NCI-H187 treated with DMSO at 0.1 percent for 48 hours (cell line): ENCODE results near the gene CC2D2B.
"Not testable (repeated sequence)": the region's sequence is repeated elsewhere in the genome, so short reads cannot be mapped to it uniquely, and the experiment has no call there.

Source experiments
- DNase-seq: peaks from one replicate; lab custom pipeline; 2025; lab: John Stamatoyannopoulos, UW

CC2D2B gene, protein sequence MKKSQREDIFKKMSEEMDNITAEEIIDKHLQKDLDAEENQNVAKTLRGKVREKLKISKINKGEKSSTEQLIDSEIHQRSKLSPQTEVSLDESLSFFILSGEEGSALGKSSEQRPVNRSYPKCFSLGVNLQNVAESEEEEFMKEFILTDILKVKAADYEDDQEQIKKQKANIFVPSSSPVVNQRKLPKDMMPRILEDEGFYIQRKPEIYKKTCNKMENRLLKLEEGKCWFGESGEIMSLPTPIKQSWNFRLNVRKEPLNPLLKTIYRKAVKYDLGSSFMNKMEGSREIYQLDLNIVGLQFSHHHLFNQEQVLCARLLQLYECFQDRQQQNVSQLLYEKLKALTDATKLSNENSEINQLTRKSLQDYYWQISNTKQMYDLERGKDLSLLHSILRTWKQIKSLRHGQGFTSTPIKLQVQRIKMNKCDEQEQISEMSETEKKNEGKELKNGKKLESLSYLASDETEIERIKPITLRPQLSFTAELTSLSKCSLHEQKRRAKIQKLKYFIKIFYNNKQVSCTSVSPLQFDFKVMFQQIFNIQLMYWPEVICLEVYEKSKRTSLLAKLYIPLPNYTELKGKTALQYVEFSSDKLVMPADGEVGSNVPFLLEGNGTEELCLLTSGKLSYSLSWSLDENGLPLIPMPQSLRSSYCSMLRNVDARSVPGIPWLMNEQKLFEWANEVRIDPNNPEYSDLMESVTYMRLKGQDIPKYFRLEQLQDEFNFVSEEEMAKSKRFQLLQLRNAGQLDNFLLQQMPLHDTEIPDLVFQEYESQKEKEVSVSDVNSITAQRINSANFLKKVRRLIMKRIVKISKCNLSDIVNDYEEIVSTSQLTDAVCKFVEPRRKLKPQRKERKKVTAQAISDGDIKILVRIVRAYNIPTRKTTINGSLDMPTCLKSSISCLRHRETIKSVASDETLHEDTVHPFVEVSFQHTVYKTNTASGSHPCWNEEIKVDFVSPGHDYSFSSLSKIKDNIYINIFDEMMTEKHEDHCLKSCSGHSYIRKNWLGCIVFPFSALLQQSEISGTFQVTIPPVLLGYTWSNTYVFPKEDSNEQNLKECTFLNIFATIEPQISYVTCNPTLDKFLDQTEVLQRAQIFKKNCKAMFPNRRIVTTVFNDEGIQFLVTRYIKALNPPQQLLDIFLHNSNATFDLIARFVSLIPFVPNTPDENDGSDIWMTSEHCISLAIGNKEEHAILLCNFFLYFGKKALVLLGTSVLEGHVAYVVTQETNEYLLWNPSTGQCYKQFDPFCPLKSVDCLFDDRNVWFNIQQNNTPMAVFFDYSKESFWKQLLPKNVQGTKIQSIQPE (N-terminal part only)

DNA sequence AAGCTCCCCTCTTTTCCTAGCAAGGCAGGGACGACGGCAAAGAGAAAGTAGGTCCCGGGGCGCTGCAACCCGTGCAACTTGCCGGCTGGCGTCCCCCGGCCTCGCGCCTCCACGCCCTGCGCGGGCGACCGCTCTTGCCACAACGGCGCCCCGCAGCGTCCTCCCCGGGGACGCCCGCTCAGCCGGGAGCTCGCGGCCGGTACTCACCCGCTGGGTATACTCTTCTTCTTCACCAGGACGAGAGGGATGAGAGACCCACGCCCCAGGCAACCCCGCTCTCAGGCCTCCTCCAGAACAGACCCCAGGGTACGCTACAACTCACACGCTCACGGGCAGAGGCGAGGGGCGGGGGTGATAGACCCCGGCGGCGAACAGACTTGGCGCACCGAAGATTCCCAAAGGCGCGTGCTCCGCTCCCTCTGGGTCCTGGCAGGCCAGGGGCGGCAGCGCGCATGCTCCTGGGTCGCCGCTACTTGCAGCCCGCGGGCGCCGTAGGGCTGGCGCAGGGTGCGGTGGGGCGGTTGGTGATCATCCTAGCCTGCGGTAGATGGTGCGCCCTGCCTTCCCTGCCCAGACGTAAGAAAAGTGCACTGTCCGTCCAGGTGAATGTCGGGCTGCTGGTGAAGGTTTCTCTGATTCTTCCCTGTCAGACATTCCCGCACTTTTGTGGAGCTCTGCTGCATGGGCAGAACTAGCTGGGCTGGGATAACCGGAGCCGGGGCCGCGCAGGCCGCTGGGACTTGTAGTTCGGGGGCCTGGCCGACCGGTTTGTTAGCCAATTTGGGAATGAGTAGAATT lies at the start of gene CC2D2B:
Gene CC2D2B, plus strand, starts transcription at position 520 of the 798 bp plus-strand sequence. CDS start 3,349 bp downstream, outside the sequence.
- DNase-seq, result no peak

DNA sequence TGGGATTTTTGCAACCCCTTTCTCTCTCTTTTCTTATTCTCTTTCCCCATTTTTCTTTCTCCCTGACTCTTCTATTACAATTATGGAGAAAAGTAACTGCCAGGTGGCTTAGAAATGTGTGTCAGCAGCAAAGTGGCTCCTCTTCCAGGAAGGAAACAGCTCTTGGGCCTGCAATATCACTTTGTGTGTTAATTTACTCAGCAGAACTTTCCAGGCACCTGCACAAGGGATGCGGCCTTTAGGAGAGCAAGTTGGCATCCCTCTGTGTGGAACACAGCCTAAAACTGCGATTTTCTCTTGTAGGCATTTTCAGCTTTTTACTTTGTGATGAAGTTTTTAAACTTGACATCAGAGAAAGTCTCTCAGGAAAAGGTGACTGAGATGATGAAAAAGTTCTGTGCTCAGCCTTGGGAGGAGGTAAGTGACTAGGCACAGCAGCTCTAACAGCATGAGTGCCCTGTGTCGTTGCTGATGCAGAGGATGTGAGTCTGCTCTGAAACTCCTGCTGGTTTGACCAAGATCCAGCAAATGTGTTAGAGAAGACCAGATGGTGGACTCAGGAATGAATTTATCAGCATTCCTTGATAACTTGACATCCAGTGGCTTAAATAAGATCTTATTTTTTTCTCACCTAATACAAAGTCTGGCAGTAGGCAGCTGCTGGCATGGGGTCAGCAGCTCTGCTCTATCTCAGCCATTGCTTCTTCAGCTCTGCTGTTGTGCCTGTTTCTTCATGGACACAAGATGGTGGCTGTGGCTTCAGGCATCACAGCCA lies 47.4 kb upstream of the CC2D2B start:
- no peak for DNase-seq

DNA sequence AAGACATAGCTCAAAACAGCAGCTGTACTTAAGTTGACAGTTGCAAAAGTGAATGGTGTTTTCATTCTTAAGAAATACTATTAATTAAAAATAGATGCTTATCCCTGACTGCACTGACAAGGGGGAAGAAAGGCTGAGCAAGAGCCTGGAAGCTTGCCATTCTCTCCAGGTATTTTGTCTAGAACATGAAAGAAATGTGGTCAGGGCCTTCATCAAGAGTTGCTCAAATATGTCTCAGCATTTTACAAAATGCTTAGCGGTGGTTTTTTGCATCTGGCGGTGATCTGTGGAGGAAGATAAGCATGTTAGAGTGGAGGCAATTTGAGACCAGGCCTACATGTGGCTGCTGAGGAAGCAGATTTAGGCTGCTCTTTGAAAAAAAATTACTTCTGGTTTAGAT lies 46.4 kb upstream of the CC2D2B start:
- DNase-seq, result no peak

DNA sequence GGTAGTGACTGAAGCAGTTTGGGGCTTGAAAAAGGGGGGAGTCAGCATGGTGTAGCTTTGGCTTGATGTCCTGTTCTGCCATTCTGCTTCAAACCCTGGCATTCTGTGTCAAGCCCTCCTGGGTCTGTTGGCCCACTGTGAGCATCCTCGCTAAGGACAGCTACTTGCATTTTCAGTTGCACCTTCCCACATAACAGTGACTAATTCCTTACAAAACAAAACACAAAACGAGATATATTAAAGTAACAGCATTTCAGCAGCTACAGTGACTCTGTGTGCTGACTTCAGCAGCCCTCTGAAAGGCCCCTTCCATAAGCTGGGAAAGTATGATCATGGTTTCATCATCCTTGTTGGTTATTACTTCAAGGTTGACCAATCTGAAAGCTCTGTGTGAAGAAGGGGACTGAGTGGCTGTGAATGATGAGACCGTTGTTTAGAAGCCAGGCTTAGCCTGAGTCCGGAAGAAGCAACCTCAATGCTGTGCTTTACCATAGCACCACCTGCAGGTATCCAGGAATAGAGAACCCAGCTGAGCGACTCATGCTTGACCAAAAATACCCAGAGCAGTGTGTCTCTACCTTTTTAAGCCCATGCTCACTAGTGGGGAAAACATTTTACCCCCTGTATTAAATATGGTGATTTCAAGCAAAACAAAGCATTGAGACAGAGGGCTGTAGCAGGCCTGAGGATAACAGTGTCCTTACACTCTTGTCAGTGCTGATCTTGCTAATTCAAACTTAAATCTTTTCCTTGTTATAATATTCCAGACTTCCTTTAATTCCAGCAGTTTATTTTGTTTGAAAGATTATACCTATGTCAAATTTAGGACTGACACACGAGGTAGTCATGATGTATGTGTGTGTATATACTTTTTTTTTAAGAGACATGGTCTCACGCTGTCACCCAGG lies 42.6 kb upstream of the CC2D2B start:
- no peak for DNase-seq

DNA sequence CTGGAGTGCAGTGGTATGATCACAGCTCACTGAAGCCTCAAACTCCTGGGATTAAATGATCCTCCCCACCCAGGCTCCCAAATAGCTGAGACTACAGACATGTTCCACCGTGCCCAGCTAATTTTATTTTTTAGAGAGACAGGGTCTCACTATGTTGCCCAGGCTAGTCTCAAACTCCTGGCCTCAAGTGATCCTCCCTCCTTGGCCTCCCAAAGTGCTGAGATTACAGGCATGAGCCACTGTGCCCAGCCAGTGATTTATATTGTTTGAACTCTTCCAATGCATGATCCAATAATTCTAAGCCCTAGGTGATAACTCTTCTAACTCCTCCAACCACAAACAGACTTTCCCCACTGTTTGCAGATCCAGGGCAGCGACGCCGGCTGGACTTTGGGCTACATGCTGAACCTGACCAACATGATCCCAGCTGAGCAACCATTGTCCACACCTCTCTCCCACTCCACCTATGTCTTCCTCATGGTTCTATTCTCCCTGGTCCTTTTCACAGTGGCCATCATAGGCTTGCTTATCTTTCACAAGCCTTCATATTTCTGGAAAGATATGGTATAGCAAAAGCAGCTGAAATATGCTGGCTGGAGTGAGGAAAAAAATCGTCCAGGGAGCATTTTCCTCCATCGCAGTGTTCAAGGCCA lies 41.8 kb upstream of the CC2D2B start:
- DNase-seq, result no peak

DNA sequence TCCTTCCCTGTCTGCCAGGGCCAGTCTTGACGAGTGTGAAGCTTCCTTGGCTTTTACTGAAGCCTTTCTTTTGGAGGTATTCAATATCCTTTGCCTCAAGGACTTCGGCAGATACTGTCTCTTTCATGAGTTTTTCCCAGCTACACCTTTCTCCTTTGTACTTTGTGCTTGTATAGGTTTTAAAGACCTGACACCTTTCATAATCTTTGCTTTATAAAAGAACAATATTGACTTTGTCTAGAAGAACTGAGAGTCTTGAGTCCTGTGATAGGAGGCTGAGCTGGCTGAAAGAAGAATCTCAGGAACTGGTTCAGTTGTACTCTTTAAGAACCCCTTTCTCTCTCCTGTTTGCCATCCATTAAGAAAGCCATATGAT lies 41.3 kb upstream of the CC2D2B start:
- no peak for DNase-seq

DNA sequence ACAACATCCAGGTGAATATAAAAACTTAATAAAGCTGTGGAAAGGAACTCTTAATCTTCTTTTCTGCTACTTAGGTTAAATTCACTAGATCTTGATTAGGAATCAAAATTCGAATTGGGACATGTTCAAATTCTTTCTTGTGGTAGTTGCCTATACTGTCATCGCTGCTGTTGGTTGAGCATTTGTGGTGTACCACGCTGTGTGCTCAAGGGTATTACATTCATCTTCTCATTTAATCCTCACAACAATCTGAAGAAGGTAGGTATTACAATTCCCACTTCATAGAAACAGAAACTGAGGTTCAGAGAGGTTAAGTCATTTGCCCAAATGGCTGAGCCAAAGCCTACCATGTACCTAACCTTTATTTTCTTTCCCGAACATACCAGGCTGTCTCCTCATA lies 39.9 kb upstream of the CC2D2B start:
- DNase-seq, result no peak

DNA sequence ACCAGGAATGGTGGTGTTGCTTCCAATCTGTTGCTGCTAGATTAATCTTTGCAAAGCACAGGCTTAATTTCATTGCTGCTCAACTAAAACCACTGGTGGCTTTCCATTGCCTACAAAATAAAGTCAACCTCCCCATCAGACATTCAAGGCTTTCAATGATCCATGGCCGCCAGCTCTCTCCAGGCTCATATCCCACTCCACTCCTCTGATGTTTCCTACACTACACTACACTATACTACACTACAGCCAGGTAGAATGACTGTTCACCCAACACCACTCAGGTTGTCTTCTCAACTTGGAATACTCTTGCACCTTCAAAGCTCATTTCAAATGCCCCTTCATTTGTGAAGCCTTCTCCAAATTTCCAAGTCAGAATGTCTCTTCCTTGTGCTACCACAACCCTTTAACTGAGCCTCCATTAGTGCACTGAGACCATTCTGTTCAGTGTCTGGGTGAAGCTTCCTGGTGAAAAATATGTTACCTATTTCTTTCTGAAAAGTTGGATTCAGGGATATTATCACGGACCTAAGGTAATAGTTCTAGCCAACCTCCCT lies 35.5 kb upstream of the CC2D2B start:
- no peak for DNase-seq

DNA sequence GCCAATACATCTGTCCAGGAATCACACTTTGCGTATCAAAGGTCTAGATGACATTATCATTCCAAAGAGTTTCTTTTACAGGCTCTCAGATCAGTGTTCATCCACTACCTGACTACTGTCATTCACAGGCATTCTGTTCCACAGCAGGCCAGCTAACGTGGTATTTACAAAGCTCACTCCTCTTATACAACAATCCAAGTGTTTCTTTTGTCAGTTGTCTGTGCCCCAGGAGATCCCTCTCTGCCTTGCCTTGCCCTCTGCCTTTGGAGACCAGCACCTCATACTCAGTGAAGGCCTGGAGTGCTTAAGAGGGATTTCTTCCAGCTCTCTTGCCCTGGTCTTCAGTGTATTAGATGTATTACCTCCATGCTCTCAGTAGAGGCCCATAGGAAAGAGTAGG lies 34.6 kb upstream of the CC2D2B start:
- DNase-seq, result no peak

DNA sequence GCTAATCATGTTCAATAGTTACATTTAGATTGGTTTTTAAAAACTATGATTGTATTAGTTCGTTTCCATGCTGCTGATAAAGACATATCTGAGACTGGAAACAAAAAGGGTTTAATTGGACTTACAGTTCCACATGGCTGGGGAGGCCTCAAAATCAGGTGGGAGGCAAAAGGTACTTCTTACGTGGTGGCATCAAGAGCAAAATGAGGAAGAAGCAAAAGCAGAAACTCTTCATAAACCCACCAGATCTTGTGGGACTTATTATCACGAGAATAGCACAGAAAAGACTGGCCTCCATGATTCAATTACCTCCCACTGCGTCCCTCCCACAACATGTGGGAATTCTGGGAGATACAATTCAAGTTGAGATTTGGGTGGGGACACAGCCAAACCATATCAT lies 34.1 kb upstream of the CC2D2B start:
- DNase-seq, result no peak

DNA sequence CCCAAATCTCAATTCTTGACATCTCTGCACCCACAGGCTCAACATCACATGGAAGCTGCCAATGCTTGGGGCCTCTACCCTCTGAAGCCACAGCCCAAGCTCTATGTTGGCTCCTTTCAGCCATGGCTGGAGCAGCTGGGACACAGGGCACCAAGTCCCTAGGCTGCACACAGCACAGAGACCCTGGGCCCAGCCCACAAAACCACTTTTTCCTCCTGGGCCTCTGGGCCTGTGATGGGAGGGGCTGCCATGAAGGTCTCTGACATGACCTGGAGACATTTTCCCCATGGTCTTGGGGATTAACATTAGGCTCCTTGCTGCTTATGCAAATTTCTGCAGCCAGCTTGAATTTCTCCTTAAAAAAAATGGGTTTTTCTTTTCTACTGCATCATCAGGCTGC lies 33.0 kb upstream of the CC2D2B start:
- DNase-seq, result not testable (repeated sequence)

DNA sequence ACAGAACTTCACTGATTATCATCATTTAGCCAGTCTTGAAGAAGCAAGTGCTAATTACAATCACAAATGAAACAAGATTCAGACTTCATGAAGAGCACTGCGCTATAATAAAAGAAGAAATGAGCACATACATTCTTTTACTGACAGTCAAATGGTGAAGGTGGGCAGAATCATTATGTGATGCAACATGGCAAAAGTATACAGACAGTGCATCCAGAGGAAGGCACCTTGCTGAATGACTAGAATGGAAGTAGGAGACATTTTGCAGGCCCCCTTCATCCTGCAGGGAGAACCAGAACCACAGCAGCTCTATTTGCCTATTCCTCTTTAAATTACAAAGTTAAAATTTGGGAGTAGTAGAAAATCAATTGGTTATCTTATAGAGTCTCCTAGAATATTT lies 31.0 kb upstream of the CC2D2B start:
- no peak for DNase-seq

DNA sequence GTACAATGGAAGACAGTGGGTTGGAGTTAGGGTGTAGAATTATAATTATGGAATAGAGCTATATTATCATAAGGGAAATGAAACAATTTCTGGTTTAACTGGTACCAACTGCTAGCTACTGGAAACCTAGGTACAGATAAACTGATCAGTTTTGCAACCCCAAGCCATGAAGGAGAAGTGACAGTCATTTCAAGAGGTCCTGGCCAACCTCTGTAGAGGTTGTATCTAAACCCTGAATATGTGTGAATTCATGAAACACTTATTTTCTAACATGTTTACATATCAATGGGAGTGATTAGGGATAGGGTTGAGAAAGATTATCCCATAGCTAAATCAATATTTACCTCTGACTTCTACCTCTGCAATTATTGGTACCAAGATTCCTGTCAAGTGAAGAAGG lies 29.9 kb upstream of the CC2D2B start:
- DNase-seq, result no peak

DNA sequence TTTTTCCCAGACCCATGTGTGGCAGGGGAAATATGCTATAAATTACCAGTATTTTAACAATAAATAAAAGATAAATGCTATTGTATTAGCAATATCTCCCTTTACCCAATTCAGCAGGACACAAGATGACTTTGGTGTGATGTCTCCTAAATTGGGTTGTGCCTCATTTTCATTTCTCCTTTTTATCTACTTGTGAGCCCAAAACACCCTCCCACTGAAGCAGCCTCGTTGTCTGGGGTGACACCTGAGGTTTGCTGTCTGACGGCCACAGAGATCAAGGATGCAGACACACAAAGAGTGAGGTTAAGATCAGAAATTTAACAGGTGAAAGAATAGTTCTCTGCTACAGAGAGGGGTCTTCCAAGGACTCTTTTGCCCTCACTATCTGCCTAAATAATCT lies 27.1 kb upstream of the CC2D2B start:
- DNase-seq, result no peak

DNA sequence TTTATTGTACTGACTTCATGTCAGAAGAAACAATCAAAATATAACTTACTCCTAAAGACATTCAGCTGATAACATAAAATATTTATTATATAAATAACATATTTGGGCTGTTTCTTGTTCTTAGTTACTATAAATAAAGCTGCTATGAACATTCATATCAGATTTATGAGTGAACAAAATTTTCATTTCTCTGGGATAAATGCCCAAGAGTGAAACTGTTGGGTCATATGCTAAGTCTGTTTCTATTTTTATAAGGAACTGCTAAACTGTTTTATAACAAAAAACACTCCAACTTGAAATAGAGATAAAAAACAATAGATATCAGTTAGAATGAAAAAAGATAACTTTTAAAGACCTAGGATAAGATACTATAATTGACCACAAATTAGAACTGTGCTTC lies 26.5 kb upstream of the CC2D2B start:
- no peak for DNase-seq

DNA sequence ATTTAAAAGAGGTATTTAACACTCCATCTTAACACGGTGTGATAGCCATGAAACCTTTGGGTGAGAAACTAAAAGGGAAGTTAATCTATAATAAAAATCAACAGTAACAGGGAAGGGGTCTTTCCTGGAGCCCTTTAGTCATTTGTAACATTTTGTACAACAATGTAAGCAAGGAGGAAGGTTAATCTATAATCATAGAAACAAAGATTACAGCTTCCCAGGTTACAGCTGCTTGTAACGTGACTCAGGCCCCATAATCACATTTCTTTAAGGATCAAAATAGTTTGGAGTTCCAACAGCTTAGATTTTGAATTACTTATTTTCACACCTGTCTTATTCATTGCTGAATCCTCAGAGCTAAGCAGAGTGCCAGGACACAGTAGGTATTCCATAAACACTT lies 17.9 kb upstream of the CC2D2B start:
- DNase-seq, result no peak

DNA sequence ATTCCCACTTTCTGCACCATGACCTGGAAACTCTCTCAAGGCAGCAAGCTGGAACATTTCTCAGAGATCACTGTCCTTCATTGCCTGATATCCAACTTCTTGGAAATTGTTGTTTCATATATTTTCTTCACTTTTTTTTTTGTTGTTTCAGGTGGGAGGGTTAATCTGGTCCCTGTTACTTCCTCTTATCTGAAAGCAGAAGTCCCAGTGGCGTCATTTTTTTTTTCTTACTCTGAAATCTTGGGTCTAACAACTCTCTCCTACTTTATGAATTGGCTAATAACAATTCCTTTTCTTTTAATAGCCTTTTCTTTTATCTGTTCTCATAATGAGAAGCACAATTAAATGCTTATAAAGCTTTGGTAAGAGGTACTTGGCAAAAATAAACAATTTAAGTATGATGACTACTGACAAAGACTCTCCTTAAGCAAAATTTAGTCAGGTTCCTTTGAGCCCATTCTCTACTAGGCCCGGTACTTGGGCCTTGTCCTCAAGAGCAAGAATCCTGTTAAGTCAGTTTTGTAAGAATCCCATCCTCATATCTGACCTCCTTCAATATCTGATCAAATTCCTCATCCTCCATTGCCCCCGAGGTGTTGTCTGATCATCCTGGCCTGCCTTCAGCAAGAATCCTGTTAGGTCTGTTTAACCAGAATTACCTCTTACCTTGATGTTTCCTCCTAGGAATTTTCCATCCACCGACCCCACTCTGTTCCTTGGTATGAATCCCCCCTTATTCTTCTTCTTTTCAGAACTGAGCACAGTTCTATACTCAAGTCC lies 11.5 kb upstream of the CC2D2B start:
- no peak for DNase-seq
